Activated T-helper 2 cell treated with anti-CD3 and anti-CD28 coated beads, Interferon-gamma antibody, Interleukin-2, Interleukin-4, amounts not matched to agents 10 μg/mL and 5 μg/mL and 100 μg/mL, durations not matched to agents 14 hours and 24 hours and 36 hours (primary cell): ENCODE results near the gene SLC37A1. TPM values are rescaled to one million over a fixed set of nuclear protein-coding genes. Genes with fewer than 3 reads are reported as not detected.
A peak's percentile ranks its signal among the peaks of the same experiment; 100 is the strongest.
"Not testable (repeated sequence)": the region's sequence is repeated elsewhere in the genome, so short reads cannot be mapped to it uniquely, and the experiment has no call there.

ENCODE experiments used
- DNase-seq: peaks from one replicate; pipeline ENCODE4 v3.0.0; 2021; ENCODE audit warnings: low spot score
- H3K27ac Mint-ChIP-seq: one replicate; pipeline ENCODE4 v1.8.0; 2021; ENCODE audit warnings: mixed read lengths
- H3K27me3 Mint-ChIP-seq: one replicate; pipeline ENCODE4 v1.8.0; 2021; ENCODE audit warnings: low read depth, mixed read lengths
- H3K36me3 Mint-ChIP-seq: one replicate; pipeline ENCODE4 v1.8.0; 2021; ENCODE audit warnings: low read depth, mixed read lengths
- H3K4me1 Mint-ChIP-seq: one replicate; pipeline ENCODE4 v1.8.0; 2021; ENCODE audit warnings: low read depth, mixed read lengths
- H3K4me3 Mint-ChIP-seq: one replicate; pipeline ENCODE4 v1.8.0; 2021; ENCODE audit warnings: low read depth, mild to moderate bottlenecking, moderate library complexity, mixed read lengths
- H3K9me3 Mint-ChIP-seq: one replicate; pipeline ENCODE4 v1.8.0; 2021; ENCODE audit warnings: mixed read lengths
- intact Hi-C: fragments of 100-400 bp; cut with micrococcal nuclease; formaldehyde crosslinking; loops from one replicate; pipeline ENCODE4 v1.15.1; 2023
- total RNA-seq: library from RNA; stranded (reverse); gene quantifications from 2 replicates; pipeline ENCODE4 v1.2.3, GENCODE V29; 2022

SLC37A1 gene
- total RNA-seq, result 21.6 and 22.3 TPM in 2 replicates

DNA sequence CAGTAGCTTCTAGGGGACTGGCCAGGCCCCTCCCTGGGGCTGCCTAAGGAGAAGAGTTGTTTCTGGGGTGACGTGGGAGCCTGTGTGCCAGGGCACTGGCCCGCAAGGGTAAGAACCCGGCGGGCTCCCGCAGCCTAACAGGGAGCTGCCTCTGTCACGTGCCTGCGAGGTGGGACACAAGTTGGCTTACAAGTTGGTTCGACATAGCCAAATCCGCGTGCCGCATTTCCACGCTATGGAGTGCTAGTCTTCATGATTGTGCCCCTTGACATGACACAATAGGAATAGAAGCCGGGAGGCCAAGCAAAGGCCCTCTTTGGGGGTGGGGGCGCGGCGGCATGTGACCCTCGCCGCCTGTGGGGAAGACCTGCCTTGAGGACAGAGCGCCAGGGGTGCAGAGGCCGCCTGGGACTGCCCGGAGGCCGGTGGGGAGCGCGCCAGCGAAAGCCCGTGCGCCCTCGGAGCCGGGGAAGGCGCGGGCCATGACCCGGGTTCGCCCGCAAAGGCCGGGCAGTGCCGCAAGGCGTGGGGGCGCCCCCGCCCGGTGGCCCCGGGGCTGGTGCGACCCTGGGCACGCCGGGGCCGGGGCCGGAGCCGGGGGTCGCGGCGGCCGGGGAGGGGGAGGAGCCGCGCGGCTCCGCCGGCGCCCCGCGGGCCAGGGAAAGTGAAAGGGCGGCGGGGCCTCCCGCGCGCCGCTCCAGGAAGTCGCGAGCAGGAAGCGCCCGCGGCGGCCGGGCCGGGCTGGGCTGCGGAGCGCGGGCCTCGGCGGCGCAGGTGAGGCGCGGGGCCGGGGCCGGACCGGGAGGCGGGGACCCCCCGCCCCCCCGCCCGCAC is at the start of gene SLC37A1:
Gene SLC37A1, plus strand, starts transcription at position 702 of the 834 bp plus-strand sequence. CDS start 4,603 bp downstream, outside the sequence.
- intact Hi-C loops, result no loop called here
- Mint-ChIP-seq H3K4me1 (peaks cover 13% of the 10 kb centered on the region), H3K9me3 (no peaks in the 10 kb centered on the region), H3K36me3 (peaks cover 22% of the 10 kb centered on the region), H3K27me3 (peaks cover 18% of the 10 kb centered on the region), H3K4me3 (peak within 1 kb of the TSS; percentile 78), H3K27ac (peak within 1 kb of the TSS; percentile 66)
- DNase-seq, result peak; percentile 40

DNA sequence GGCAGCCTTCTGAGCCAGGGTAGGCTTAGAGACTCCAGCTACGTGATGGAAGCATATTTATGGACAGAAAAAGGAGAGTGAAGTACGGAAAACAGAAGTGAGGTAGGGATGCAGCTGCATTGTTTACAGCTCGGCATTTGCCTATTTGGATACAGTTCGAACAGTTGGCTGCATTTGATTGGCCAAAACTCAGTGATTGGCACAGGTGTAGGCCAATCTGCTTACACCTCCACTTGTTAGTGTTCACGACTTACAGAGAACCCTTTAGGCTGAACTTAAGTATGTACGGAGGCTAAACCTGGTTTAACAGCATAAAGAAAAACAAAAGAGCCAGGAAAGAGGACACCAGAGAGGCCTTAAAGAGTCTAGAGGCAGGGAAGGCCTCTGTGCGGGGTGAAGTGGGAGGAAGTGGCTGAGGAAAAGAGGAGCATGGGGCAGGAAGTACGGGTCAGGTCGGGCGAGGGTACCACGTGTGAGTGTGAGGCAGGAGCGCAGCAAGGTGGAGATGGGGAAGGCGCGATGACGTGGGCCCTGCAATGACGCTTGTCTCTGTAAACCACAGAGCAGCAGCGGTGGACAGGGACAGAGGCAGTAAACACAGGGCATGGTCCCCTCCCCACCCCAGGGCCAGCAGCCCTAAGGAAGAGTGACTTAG is 49.7 kb upstream of the SLC37A1 start:
- intact Hi-C loops, result no loop called here
- peaks cover 1% of the 10 kb centered on the region for H3K27me3 Mint-ChIP-seq
- DNase-seq, result peak; percentile 66
- H3K36me3 Mint-ChIP-seq, result peaks cover 4% of the 10 kb centered on the region
- peak overlapping the region; percentile 94 for H3K27ac Mint-ChIP-seq
- H3K4me1 Mint-ChIP-seq, result peaks cover 64% of the 10 kb centered on the region
- H3K9me3 Mint-ChIP-seq, result no peaks in the 10 kb centered on the region
- H3K4me3 Mint-ChIP-seq, result no peak overlapping the region

DNA sequence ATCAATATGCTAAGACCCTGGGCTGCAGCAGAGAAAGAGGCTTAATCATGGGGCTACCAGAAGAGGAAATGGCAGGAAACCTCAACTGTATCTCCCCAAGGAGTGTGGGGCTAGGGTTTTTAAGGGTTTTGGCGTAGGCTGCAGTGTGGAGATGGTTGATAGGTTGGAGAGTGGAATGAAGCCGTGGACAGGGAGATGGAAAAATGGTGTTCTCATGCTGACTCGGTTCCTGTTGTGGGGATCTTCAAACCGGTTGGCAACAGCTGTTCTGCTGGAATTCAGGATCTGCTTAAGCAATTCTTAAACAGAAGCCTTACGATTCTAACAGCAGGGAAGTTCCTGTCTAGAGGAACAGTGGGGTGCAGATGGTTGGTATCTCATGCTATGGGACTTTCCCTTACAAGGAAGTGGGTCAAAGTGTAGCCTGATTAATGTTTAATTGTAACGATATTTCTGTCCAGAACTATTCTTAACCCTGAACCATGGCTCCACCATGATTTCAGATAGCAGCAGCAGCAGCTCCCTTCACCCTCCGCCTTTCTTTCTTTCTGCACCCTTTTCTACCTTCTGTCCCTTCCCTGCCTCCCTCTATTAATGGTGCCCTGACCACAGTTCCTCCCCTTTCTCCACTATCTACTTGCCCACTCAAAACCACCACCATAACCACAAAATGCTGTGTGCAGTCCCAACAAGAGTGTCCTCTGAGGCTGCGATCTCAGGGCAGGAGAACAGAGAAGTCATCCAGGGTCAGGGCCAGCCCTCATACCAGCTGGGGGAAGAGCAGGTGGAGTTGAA is 48.4 kb upstream of the SLC37A1 start:
- Mint-ChIP-seq H3K4me3 (no peak overlapping the region), H3K27me3 (peaks cover 1% of the 10 kb centered on the region), H3K4me1 (peaks cover 62% of the 10 kb centered on the region), H3K9me3 (no peaks in the 10 kb centered on the region), H3K27ac (peak overlapping the region; percentile 74), H3K36me3 (peaks cover 4% of the 10 kb centered on the region)
- intact Hi-C loops, result loop anchor here (5.0 kb wide), 1 partner anchor 62 kb away; no protein-coding TSS in a partner anchor
- DNase-seq, result no peak

DNA sequence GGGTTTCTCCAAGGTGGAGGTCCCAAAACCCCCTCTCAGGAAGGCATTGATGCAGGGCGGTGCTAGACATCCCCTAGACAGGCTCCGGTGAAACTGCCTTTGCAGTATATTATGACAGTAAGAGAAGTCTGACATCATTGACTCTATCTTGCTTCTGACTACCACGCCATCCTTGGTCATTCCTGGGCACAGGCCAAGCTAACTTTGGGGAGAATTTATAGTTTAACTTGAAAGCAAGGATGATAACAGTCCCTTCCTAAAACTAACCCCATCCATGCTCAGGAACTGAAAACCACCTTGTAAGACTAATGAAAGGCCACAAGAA is 47.9 kb upstream of the SLC37A1 start:
- intact Hi-C loops, result loop anchor here (5.0 kb wide), 1 partner anchor 62 kb away; no protein-coding TSS in a partner anchor
- no peaks in the 10 kb centered on the region for H3K9me3 Mint-ChIP-seq
- no peak overlapping the region for H3K27ac Mint-ChIP-seq
- H3K36me3 Mint-ChIP-seq, result peaks cover 4% of the 10 kb centered on the region
- H3K4me3 Mint-ChIP-seq, result no peak overlapping the region
- peaks cover 1% of the 10 kb centered on the region for H3K27me3 Mint-ChIP-seq
- peaks cover 57% of the 10 kb centered on the region for H3K4me1 Mint-ChIP-seq
- DNase-seq, result no peak

DNA sequence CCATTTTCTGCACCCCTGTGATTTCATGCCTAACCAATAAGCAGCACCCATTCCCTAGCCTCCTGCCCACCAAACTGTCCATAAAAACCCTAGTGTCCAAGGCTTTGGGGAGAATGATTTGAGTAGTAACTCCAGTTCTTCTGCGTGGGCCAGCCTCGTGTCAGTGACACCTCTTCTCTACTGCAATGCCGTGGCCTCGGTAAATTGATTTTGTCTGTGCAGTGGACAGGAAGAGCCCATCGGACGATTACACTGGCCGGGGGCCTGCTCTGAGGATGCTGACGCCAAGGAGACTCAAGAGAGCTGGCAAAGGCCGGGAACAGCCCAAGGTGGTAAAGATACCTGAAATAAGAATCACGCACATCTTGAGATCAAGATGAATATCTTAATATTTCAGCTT is 47.0 kb upstream of the SLC37A1 start:
- H3K9me3 Mint-ChIP-seq, result no peaks in the 10 kb centered on the region
- H3K27me3 Mint-ChIP-seq, result peaks cover 1% of the 10 kb centered on the region
- H3K36me3 Mint-ChIP-seq, result peaks cover 4% of the 10 kb centered on the region
- H3K4me3 Mint-ChIP-seq, result no peak overlapping the region
- H3K27ac Mint-ChIP-seq, result no peak overlapping the region
- no peak for DNase-seq
- intact Hi-C loops, result loop anchor here (5.0 kb wide), 1 partner anchor 61 kb away; no protein-coding TSS in a partner anchor
- peaks cover 50% of the 10 kb centered on the region for H3K4me1 Mint-ChIP-seq

DNA sequence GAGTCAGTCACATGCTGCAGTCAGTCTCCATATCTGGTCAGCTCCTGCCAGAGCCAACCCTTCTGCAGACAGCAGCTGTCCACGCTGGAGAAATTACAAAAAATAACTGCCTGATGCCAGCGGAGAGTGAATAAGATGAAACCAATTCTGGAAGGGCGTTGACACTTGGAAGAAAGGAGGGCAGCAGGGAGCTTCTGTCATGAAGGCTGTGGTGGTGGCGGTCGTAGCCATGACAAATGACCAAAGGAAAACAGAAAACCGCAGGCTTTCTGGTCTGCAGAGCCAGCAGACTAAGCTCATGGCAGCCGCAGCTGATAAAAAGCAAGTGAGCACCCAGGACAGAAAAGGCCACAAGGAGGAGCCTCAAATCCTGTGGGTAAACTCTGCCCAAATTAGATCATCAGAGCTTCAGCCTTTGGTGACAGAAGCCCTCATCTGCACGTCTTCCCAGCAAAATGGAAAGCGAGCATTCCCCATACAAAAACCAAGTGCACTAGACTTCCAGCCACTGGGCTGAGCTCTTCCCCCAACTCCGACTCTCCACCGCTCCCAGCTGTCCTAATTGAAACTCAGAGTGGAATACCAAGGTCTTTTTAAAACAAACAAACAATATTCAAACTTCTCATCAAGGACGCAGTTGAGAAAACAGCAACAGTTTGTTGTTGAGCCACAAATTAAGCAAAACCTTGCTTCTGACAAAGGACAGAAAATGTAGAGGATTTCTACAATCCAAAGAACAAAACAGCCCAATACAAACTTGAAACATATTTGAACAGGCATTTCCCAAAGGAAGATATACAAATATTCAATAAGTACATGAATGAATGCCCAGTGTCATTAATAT is 46.3 kb upstream of the SLC37A1 start:
- intact Hi-C loops, result loop anchor here (5.0 kb wide), 1 partner anchor 60 kb away; no protein-coding TSS in a partner anchor
- peaks cover 4% of the 10 kb centered on the region for H3K36me3 Mint-ChIP-seq
- no peak overlapping the region for H3K27ac Mint-ChIP-seq
- H3K9me3 Mint-ChIP-seq, result no peaks in the 10 kb centered on the region
- peaks cover 45% of the 10 kb centered on the region for H3K4me1 Mint-ChIP-seq
- H3K27me3 Mint-ChIP-seq, result peaks cover 1% of the 10 kb centered on the region
- no peak overlapping the region for H3K4me3 Mint-ChIP-seq
- no peak for DNase-seq

DNA sequence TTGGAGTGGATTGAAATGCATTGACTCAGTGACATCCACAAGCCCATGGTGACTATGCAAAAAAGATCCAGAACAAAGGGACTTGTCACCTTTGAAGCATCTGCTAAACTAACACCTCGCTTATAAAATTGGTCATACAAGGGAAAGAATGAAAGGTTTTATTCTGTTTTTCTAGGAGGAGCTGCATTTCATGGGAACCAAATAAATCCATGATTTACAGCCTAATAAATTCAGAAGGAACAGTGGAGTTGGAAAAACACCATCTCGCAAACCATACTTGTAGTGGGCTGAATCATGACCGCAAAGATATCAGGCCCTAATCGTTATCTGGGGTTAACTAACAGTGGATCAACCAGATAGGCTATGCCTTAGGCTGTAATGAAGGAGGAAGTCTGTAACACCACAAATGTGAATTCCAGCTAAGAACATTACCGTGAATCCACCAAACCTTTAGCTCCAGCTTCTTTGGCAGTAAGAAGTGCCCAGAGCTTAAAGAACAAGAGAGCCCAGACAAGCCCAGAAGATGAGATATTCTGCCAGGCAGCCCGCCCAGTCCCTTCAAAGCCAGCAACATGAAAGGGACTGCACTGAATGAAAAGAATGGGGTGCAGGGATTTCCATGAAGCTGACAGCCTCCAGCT is 45.0 kb upstream of the SLC37A1 start:
- peaks cover 1% of the 10 kb centered on the region for H3K27me3 Mint-ChIP-seq
- H3K4me3 Mint-ChIP-seq, result no peak overlapping the region
- DNase-seq, result no peak
- H3K4me1 Mint-ChIP-seq, result peaks cover 36% of the 10 kb centered on the region
- H3K36me3 Mint-ChIP-seq, result peaks cover 4% of the 10 kb centered on the region
- intact Hi-C loops, result loop anchor here (5.0 kb wide), 1 partner anchor 59 kb away; no protein-coding TSS in a partner anchor
- no peak overlapping the region for H3K27ac Mint-ChIP-seq
- no peaks in the 10 kb centered on the region for H3K9me3 Mint-ChIP-seq

DNA sequence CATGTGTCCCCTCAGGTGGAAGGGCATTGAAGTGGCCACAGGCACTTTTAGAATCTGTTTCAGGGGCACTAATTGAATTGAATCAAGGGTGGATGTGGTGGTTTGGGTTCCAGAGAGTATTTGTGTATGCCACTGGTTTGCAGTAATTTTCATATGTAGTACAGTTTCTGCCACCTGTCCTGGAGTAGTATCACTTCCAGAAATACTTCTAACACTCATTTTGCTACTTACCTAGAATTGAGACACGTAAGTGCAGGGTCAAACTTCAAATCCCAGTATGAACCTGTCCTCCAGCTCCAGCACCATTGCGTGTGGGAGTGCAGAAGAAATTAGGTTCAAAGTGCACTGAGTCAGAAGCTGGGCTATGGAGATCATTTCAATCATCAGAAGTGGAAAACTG is 44.4 kb upstream of the SLC37A1 start:
- H3K4me3 Mint-ChIP-seq, result no peak overlapping the region
- DNase-seq, result no peak
- H3K9me3 Mint-ChIP-seq, result no peaks in the 10 kb centered on the region
- H3K27ac Mint-ChIP-seq, result no peak overlapping the region
- intact Hi-C loops, result loop anchor here (5.0 kb wide), 1 partner anchor 58 kb away; no protein-coding TSS in a partner anchor
- peaks cover under 1% of the 10 kb centered on the region for H3K36me3 Mint-ChIP-seq
- H3K4me1 Mint-ChIP-seq, result peaks cover 29% of the 10 kb centered on the region
- peaks cover 1% of the 10 kb centered on the region for H3K27me3 Mint-ChIP-seq

DNA sequence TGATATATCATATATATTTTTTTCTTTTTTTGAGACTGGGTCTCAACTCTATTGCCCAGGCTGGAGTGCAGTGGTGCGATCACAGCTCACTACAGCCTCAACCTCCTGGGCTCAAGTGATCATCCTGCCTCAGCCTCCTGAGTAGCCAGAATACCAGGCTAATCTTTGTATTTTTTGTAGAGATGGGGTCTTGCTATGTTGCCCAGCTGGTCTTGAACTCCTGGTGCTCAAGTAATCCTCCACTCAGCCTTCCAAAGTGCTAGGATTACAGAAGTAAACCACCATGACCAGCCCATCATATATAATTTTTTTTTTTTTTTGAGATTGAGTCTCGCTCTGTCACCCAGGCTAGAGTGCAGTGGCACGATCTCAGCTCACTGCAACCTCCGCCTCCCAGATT is 43.9 kb upstream of the SLC37A1 start:
- peaks cover 25% of the 10 kb centered on the region for H3K4me1 Mint-ChIP-seq
- H3K36me3 Mint-ChIP-seq, H3K4me3 Mint-ChIP-seq, H3K27ac Mint-ChIP-seq, H3K27me3 Mint-ChIP-seq, H3K9me3 Mint-ChIP-seq, DNase-seq: not testable (repeated sequence)
- intact Hi-C loops, result loop anchor here (5.0 kb wide), 1 partner anchor 58 kb away; no protein-coding TSS in a partner anchor

DNA sequence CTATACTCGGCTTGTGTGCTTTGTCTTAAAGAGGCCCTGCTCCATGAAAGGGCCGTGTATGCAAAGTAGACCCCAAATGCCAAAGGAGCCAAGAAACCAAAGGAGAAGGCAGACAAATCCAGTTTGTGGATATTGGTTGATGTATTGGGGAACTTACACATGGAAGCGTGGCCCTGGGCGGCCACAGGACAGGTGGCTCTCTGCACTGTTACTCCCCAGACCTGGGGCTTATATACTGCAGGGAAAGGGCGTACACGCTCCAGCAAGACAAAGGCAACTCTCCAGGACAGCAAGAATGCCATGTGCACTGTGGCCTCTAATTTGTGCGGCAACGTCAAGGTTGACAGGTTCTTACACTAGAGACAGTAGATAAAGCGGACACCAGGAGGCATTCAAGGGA is 42.4 kb upstream of the SLC37A1 start:
- Mint-ChIP-seq H3K9me3 (no peaks in the 10 kb centered on the region), H3K36me3 (no peaks in the 10 kb centered on the region)
- intact Hi-C loops, result no loop called here

DNA sequence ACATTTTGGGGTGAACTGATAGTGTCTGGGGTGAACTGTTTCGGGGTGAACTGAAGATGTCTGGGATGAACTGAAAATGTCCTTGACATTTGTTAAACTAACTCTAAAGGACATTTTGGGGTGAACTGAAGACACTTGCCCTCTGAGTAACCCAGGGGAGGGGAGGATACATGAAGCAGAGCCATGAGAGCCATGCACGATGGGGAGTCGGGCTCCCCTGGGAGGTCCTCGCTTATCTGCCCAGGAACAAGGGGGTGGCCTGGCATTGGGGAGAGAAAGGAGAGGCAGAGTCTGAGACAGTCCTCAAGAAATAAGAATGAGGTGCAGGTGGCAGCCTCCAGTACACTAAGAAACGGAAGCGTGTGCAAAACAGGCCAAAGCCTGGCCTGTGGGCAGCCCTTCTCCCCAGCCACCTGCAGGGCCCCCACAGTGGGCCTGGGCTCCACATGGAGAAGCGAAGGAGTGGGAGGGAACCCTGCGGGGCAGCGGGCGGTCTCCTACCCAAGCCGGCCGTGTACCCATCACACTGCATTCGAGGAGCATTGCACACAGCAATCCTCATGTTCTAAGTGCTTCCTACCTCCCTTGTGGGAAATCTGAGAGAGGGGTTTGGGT is 41.8 kb upstream of the SLC37A1 start:
- intact Hi-C loops, result no loop called here
- H3K9me3 Mint-ChIP-seq, result no peaks in the 10 kb centered on the region
- no peak overlapping the region for H3K4me3 Mint-ChIP-seq
- peaks cover 1% of the 10 kb centered on the region for H3K27me3 Mint-ChIP-seq
- DNase-seq, result no peak
- no peaks in the 10 kb centered on the region for H3K36me3 Mint-ChIP-seq
- H3K27ac Mint-ChIP-seq, result no peak overlapping the region
- H3K4me1 Mint-ChIP-seq, result peaks cover 9% of the 10 kb centered on the region

More for the DNA sequence above, 42.4 kb upstream of the SLC37A1 start:
- DNase-seq, result no peak
- peaks cover 12% of the 10 kb centered on the region for H3K4me1 Mint-ChIP-seq
- peaks cover 1% of the 10 kb centered on the region for H3K27me3 Mint-ChIP-seq
- no peak overlapping the region for H3K27ac Mint-ChIP-seq
- H3K4me3 Mint-ChIP-seq, result no peak overlapping the region
